ENCODE data around the gene NELL2. TPM values are rescaled to one million over a fixed set of nuclear protein-coding genes. Genes with fewer than 3 reads are reported as not detected.

The NELL2 gene
- total RNA-seq, 2 donors from 2014 or later, result 0.63 to 6.0 TPM

- no peaks in the 10 kb centered on the region for H3K9me3 ChIP-seq
- H3K27ac ChIP-seq, result no peak overlapping the region
- no peak for TF ChIP-seq CTCF (IDR thresholded peaks at IDR 0.05)
- H3K27me3 ChIP-seq (replicated peaks; ENCODE audit: insufficient read depth), result no peaks in the 10 kb centered on the region
- no peak overlapping the region for H3K4me3 ChIP-seq
- H3K4me1 ChIP-seq (ENCODE audit: control insufficient read depth in 1 of 2, low read depth in 2 of 2), result no peaks in the 10 kb centered on the region
- no peaks in the 10 kb centered on the region for H3K36me3 ChIP-seq
- DNase-seq (ENCODE audit: low spot score) (no peak), ATAC-seq (ENCODE audit: insufficient number of reproducible peaks, low FRiP score, low read depth) (no peak)
Measured at GRCh38 chr12:44532940-44533339, 343.2 kb downstream of the NELL2 start.

GRCh38 chr12:44531320-44531971 is 344.7 kb downstream of the NELL2 start:
- TF ChIP-seq CTCF (IDR thresholded peaks at IDR 0.05), result no peak
- Histone ChIP-seq H3K4me3 (no peak overlapping the region), H3K4me1 (ENCODE audit: control insufficient read depth in 1 of 2, low read depth in 2 of 2) (no peaks in the 10 kb centered on the region), H3K27me3 (replicated peaks; ENCODE audit: insufficient read depth) (no peaks in the 10 kb centered on the region), H3K36me3 (no peaks in the 10 kb centered on the region), H3K9me3 (no peaks in the 10 kb centered on the region), H3K27ac (no peak overlapping the region)
- ATAC-seq (ENCODE audit: insufficient number of reproducible peaks, low FRiP score, low read depth) (no peak), DNase-seq (ENCODE audit: low spot score) (no peak)

DNA sequence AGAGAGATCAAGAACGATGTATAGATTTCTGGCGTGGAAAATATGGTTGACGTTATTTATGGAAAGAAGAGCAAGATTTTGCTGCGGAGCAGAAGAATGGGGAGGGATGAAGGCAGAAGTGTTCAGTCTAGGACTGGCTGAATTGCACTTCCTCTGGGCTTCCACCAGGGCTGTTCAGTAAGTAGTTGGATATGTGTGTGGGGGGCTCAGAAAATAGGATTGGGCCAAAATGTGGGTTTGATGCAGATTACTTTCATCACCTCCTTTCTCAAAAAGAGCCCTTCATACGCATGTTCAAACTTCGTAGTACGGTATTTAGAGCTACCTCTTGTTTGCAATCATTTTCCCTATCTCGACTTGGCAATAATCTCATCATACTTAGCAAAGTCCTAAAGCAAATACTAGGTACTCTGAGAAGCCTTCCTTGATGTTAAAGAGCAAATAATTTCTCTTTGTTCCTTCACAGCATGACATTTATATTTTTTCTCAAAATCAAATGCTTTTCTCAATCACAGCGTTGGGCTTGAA is 349.4 kb downstream of the NELL2 start:
- no peaks in the 10 kb centered on the region for H3K27me3 ChIP-seq (replicated peaks; ENCODE audit: insufficient read depth)
- no peaks in the 10 kb centered on the region for H3K9me3 ChIP-seq
- H3K27ac ChIP-seq, result no peak overlapping the region
- H3K4me3 ChIP-seq, result no peak overlapping the region
- no peaks in the 10 kb centered on the region for H3K36me3 ChIP-seq
- TF ChIP-seq CTCF (IDR thresholded peaks at IDR 0.05), result no peak
- DNase-seq (ENCODE audit: low spot score), result no peak
- ATAC-seq (ENCODE audit: insufficient number of reproducible peaks, low FRiP score, low read depth), result no peak
- no peaks in the 10 kb centered on the region for H3K4me1 ChIP-seq (ENCODE audit: control insufficient read depth in 1 of 2, low read depth in 2 of 2)

DNA sequence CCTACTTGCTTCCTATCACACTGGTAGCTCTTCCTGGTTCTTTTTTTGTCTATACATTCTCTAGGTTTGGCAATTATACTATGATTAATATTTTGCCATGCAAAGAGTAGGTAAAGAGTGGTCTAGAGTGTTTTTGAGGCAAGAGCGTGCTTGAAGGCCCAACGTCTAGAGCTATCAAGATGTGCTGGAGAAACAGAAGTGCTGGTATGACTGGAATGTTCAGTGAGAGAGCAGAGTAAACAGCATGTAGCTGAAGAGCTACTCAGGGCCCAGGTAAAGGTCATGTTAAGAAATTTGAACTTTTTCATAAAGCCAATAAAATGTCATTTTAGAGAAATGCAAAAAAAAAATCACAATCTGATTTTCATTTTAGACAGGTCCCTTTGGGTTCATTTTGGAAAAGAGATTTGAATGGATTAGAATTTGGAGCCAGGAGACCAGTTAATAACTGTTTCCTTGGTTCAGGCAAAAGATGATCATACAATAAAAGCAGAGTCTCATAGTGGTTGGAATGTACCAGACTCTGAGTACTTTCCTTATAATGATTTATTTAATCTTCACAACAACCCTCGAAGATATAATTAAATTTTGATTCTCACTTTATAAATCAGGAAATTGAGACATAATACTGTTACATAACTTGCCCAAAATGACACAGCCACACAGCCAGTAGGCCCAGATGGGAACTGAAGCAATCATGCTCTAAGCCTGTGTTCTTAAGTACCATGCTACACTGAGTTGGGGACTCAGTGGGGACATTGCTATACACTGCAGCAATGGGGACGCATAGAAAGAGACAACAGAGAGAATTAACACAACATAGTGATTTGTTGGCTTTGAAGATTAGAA is 350.1 kb downstream of the NELL2 start:
- DNase-seq (ENCODE audit: low spot score) (no peak), ATAC-seq (ENCODE audit: insufficient number of reproducible peaks, low FRiP score, low read depth) (no peak)
- H3K27me3 ChIP-seq (replicated peaks; ENCODE audit: insufficient read depth), result no peaks in the 10 kb centered on the region
- no peak overlapping the region for H3K27ac ChIP-seq
- no peaks in the 10 kb centered on the region for H3K36me3 ChIP-seq
- no peaks in the 10 kb centered on the region for H3K9me3 ChIP-seq
- H3K4me3 ChIP-seq, result no peak overlapping the region
- TF ChIP-seq CTCF (IDR thresholded peaks at IDR 0.05), result no peak
- no peaks in the 10 kb centered on the region for H3K4me1 ChIP-seq (ENCODE audit: control insufficient read depth in 1 of 2, low read depth in 2 of 2)

DNA sequence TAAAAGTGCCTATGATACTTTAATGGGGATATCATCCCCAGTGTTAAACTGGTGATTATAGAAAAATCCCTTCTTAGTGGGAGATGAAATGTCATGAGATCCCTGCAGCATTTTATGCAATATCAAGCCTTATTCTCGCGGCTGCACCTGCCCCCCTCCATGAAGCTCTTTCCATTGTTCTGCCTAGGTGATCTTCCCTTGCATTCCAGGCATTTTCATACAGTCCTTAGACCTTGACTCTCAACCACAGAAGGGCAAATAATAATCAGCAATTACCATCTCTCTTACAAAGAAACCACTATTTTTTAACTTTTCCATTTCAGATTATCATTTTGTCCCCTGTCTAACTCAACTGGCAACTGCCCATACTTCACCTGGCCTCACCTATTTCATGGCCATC is 352.3 kb downstream of the NELL2 start:
- no peak for DNase-seq (ENCODE audit: low spot score)
- Histone ChIP-seq H3K4me1 (ENCODE audit: control insufficient read depth in 1 of 2, low read depth in 2 of 2) (no peaks in the 10 kb centered on the region), H3K36me3 (no peaks in the 10 kb centered on the region), H3K9me3 (no peaks in the 10 kb centered on the region), H3K27me3 (replicated peaks; ENCODE audit: insufficient read depth) (no peaks in the 10 kb centered on the region), H3K4me3 (no peak overlapping the region), H3K27ac (no peak overlapping the region)
- no peak for TF ChIP-seq CTCF (IDR thresholded peaks at IDR 0.05)
- no peak for ATAC-seq (ENCODE audit: insufficient number of reproducible peaks, low FRiP score, low read depth)
